EH (cell line): ENCODE data around the gene CDK13.

Source experiments
- DNase-seq: peaks from one replicate; pipeline ENCODE4 v3.0.0-alpha.2; 2015; ENCODE audit warnings: low read depth

CDK13 gene

DNA sequence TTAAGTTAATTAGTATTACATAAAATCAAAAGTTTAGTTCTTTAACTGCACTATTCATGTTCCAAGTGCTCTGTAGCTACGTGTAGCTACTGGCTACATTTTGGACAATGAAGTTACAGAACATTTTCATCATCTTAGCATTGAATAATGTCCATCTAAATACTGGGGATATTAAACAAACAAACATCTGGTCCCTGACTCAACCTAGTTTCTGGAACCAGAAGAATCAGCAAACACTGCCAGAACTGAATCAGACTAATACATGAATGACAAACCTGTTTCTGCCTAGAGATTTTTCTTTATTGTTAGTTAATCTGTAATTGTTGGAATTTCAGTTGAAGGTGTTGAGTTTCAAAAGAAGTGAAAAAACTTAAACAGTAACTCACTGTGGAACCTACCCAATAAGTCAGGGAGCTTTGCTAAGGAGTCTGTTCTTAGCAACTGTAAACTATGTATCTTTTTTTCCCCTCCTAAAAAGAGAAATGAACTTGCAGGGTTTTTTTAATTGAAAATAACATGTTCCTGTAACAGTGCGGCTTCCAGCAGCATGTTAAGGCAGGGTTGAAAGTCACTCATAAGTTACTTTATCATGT, 58.3 kb downstream of the CDK13 start:
- DNase-seq: peak; percentile 75

DNA sequence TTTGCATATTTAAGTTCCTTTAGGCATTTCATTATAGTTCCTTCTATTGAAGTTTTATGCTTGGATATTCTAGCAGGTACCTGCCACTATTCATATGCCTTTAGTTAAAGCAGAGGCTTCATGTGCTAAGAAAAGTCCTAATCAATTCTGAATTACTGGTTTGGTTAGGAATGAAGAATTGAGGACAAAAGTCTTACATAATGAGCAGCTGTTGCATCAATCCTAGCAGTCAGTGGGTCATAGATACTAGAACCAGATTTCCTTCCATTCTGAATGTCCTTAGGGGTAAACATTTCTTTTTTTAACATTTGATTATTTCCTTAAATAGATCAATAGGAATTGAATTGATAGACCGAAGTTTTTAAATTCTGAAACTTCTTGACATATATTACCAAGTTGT, 59.2 kb downstream of the CDK13 start:
- DNase-seq: no peak

DNA sequence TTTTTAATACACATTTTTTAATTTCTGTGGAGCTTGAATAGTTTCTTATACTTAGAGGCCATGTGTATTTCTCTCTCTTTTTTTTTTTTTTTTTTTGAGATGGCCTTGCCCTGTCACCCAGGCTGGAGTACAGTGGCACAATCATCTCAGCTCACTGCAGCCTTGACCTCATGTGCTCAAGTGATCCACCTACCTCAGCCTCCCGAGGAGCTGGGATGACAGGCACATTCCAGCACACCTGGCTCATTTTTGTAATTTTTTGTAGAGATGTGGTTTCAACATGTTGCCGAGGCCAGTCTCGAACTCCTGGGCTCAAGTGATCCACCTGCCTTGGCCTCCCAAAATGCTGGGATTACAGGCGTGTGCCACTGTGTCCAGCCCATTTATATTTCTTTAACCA, 64.3 kb downstream of the CDK13 start:
- no peak for DNase-seq

DNA sequence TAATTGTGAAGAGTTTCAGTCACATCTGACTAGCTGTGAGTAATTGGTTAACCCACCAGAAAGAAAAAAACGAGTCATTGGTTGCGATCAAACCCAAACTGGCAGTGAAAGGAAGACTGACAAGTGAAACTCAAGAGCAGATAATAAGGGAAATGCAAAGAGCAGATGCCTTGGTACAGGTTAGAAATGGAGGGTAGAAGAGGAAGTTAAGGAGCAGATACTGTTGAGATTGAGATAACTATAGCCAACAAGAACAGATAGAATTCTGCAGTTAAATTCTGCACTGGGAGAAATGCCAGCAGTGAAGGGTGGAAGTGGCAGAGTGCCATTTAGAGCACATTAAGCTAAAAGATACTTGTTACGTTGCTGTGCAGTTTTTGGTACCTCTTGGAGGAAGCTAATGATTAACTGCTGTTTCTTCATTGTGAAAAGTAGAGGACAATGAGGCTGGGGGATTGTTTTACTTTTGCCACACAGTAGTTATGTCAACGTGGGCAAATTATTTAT, 65.8 kb downstream of the CDK13 start:
- peak; percentile 57 for DNase-seq

DNA sequence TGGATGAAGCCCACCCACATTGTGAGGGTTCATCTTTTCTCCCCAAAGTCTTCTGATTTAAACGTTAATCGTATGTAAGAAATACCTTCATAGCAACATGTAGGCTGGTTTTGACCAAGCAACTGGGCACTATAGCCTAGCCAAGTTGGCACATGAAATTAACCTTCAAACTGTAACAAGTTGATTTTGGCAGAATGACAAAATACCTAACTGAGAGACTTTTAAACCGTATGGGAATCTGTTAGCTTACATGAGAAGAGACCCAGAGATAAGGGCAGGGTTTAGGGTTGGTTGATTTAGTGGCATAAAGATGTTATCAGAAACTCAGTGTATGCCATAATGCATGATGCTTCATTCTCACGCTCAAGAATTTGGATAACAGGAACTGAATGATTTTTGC, 69.5 kb downstream of the CDK13 start:
- DNase-seq: no peak

DNA sequence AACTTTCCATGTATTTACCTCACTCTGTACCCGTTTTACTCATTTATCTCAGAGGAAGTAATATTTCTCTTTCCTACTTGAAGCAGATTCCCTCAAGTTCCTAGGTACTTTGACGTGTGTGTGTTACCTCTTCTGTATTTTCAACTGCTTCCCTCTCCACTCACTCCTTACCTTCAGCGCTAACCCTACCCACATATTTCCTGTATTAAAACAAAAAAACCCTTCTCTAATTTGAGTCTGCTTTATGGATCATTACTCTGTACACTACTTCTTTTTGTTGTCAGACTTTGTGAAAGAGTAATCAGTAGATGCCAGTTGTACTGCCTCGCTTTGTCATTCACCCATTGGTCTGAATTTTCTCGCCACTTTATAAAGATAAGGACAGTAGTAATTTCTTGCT, 74.0 kb downstream of the CDK13 start:
- DNase-seq: no peak

DNA sequence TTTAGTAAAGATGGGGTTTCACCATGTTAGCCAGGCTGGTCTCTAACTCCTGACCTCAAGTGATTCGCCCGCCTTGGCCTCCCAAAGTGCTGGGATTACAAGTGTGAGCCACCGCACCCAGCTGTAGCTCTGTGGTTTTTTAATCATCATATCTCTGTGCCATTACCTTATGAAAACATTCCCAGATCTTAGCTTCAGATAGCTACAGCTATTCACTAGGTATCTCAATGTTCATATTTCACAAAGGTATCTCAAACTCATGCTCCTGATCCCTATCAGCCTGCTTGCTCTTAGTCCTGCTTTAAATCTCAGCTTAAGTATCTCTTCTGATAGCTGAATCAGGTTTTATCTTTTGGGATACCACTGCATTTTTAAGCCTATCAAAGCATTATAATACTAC, 74.8 kb downstream of the CDK13 start:
- no peak for DNase-seq

DNA sequence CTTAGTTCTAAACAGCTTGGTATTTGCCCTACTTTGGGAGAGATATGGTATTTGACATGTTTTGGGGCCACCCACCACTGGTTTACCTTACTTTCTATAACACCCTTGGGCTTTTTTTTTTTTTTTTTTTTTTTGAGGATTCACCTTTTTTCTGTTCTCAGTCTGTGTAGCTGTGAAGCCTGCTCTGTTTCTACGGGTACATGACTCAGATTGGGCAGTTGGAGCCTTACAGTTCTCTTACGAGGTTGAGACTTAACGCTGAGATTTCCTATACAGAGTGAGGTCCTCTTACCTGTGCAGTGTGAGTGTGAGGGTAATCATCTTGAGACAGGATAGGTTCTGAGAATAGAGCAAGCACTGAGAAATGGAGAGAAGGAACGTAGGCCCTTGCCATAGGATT, 77.5 kb downstream of the CDK13 start:
- DNase-seq: no peak

DNA sequence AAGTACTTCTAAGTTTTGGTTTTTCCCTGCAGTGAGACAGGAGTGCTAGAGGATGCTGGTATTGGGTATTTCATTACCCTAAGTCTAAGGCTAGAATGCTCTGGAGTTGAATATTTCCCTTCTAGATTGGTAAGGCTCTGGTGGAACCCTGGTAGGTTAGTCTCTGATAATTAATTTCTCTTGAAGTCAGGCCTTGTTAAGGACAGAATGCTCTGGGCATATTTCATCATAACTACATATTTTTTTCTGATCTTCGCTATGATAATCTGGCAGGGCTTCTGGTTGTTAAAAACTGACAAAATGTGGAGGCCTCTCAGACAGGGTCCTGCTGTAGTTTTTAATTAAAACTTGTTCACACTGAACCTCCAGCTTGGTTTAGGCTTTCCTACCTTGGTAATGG, 83.8 kb downstream of the CDK13 start:
- no peak for DNase-seq

DNA sequence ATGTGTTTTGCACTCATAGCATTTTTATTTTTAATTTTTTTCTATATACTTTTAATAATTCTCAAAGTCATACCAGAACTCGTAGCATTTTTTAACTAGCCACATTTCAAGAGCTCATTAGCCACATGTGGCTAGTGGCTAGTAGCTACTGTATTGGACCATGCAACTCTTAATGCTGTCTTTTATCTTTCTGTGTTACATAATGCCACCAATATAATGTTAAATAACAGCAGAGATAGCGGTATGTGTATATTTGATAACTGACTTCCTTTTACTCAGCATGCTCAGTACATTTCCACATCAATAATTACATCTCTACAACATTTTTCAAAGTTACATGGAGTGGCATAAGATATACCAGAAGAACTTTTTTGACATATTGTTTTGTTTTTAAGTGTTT, 91.4 kb downstream of the CDK13 start:
- no peak for DNase-seq

DNA sequence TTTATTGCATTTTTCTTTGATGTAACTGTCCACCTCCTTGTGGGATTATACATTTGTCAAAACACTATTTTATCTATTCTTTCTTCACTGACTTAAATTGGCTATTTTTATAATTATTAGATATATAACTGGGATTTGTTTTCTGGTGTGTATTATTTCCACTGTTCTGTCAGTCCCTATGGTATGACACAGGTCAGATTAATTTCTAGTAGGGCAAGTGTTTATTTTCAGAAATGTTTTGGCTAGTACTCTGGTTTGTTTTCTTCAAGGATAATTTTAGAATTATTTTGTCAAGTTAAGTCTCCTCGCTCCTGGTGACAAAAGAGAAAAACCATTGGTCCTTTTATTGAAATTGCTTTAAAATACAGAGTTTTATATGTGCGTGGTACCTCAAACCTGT, 93.1 kb downstream of the CDK13 start:
- no peak for DNase-seq

DNA sequence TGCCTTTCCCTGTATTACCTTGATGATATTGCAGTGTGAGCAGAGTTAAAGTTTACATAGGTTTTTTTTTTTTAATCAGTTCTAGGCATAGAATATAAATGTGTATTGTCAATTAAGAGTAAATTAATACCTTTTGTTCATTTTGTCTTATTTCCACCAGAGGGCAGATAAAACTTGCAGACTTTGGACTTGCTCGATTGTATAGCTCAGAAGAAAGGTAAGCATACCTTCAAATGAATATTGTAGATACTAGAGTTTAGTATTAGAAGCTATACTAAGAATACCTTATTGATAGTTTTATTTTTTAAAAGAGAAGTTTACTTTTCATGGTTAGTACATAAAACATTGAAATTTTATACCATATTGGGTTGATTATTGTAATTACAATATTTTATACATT, 97.6 kb downstream of the CDK13 start:
- no peak for DNase-seq

DNA sequence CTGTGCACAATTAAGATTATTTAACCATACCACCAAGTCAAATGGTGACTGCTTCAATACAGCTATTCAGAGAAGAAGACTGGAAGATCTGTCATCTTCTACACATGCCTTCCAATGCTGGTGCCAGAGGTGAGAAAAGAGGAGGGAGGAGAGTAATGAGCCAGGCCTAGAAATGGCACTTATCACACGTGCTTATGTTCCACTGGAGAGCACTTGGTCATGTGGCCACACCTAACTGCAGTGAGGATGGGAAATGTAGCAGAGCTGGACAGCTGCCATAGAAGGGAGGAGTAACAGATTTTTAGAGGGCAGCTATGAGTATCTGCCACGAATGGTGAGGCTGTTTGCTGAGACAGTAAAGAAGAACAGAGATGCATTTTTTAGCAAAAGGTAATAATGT, 107.2 kb downstream of the CDK13 start:
- DNase-seq: peak; percentile 46

DNA sequence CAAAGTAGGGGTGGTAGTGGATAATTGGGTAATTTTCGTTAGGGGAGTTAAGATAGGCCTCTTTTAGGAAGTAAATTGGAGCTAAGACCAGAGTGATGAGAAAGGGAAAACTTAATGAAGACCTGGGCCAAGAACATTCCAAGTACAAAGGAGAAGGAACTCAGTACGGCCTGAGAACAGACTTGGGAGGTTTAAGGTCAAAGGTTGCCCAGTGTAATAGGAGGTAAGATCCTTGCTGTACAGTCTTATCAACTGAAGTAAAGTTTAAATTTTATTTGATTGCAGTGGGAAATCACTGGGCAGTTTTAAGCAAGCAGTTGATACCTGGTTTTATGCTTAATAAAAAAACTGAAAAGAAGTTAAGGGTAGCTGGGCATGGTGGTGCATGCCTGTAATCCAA, 108.0 kb downstream of the CDK13 start:
- DNase-seq: no peak

DNA sequence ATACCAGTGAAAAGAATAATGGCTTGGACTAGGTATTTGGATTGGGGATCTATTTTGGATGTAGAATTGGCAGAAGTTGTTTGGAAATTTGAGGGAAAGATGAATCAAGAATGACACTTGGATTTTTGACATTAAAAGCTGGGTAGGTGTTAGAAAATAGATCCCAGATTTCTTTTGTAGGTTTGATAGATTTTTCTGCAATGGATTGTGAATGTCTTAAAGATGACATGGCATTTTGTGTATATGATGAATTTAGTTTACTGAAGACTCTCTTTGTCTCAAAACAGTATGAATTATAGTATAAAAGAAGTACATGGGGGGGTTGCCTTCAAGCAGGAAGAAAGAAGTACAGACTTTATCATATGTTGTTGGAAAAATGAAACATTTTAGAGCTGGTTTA, 108.6 kb downstream of the CDK13 start:
- DNase-seq: peak; percentile 10

DNA sequence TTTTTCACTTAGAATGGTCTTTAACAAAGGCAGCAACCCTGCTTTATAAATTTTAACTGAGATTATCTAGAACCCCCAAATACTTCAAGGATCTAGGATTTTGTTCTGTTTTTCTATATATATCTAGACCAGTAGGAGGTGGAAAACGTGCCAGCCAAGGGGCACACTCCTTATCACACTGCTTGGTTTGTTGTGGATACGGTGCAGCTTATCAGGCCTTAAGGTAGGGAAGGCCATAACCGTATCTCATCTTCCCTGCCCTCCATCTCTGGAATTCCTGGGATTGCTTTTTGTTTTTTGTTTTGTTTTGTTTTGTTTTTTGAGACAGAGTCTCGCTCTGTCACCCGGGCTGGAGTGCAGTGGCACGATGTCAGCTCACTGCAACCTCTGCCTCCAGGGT, 109.0 kb downstream of the CDK13 start:
- DNase-seq: no peak

DNA sequence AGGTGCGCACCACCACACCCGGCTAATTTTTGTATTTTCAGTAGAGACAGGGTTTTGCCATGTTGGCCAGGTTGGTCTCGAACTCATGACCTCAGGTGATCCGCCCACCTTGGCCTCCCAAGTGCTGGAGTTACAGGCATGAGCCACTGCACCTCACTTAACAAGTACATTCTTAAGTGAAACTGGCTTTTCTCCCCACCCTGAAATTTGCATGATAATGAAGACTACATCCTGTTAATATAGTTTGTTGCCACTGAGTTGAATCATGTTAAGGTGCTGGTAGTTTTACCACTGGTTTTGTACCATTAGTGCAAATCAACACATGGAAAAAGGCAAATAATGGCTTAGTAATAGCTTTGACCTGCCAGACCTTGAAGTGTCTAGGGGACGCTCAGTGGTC, 122.2 kb downstream of the CDK13 start:
- no peak for DNase-seq

DNA sequence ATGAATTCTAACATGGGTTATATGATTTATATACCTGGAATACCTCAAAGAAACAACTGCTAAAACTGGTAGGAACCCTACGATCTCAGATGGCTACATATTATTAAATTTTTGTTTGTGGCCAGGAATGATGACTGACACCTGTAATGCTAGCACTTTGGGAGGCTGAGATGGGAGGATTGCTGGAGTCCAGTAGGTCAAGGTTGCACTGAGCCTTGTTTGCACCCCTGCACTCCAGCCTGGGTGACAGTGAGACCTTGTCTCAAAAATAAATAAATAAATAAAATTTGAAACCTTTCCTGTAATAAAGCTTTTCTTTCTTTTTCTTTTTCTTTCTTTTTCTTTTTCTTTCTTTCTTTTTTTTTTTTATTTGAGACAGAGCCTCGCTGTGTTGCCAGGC, 123.2 kb downstream of the CDK13 start:
- no peak for DNase-seq

DNA sequence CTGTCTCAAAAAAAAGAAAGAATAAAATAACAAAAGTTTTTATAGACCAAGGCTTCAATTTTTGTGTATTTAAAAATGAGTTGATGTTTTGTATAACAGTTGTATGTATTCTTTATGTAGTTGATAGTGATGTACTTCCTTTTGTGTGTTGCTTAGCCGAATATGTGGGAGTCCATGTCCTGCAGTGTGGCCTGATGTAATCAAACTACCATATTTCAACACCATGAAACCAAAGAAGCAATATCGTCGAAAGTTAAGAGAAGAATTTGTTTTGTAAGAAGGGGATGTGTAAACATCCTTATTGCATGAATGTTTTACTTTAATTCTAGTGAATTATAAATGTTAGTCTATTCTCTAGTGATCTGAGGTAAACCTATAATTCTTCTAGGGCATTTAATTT, 127.8 kb downstream of the CDK13 start:
- no peak for DNase-seq

DNA sequence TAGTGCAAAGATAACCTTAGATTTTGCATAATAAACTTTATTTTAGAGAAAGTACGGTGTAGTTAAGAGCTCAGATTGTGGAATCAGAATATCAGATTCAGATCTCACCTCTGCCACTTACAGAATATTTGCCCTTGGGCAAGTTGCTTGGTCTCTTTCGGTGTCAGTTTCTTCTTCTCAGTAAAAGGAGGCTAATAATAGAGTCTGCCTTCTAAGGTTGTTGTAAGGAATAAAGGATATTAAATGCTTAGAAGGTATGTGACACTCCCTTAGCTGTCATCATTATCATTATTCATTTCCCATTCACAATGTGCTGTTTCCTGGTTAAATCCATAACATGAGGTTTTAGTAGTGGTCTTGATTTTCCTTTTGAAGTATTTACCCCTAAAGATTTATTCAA, 142.1 kb downstream of the CDK13 start:
- no peak for DNase-seq

DNA sequence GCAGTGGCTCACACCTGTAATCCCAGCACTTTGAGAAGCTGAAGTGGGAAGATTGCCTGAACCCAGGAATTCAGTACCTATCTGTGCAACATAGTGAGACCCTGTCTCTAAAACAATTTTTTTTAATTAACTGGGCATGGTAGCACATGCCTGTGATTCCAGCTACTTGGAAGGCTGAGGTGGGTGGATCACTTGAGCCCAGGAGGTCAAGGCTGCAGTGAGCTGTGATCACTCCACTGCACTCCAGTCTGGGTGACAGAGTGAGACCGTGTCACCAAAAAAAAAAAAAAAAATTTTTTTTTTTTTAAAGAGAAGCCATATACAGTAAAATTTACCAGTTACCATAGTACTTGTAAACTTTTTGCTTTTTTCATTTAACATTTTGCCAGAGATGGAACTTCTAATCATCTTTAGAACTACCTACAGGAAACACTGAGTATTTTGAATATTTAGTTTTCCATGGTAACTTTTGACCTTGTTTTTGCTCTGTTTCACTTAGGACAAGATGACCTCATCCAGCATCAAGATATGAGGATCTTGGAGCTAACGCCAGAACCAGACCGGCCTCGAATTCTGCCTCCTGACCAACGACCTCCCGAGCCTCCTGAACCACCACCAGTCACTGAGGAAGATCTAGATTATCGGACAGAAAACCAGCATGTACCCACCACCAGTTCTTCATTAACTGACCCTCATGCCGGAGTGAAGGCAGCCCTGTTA, 143.7 kb downstream of the CDK13 start:
- DNase-seq: no peak

DNA sequence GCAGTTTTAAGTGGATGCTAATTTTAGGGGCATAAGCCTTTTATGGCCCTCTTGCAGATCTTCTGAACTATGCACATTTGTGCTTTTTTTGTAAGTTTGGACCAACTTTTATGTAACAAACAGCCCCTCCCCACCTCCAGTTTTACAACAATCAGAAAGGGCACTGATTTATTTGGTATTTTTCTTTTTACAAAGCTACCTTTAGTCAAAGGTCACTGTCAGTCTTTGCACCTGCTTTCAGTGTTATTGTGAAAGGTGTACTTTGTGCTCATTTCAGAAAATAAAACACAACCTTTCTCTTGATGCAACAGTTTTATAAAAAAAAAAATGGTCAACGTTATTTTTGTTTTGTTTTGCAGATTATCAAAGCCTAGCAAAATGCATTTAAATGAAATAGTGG, 145.2 kb downstream of the CDK13 start:
- no peak for DNase-seq

DNA sequence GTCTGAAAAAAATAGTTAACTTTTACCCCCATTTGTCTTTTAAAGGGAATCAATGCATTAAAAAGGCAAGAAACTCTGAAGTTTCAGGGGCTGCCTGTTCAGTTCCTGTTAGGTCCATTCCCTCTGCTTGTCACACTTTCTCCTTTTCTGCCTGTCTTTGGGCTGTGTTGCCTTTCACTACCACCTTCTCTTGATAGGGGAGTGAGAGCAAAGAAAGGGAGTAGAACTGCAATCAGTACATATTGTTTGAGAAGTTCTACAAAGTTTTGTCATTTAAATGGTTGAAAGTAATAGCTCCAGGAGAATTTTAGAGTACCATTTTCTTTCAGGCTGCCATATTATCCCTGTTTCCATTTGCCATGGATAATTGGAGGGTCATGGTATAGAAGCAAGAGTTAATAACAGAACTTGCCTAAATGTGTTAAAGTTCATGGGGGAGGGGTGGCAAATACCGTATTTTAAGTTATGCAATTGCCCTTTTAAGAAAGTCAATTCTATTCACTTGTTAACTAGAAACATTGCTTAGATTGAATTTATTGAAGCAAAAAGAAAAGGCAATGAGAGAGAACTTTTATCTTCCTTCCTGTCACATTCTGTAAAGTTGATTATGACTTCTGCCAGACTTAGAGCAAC, 145.8 kb downstream of the CDK13 start:
- no peak for DNase-seq

DNA sequence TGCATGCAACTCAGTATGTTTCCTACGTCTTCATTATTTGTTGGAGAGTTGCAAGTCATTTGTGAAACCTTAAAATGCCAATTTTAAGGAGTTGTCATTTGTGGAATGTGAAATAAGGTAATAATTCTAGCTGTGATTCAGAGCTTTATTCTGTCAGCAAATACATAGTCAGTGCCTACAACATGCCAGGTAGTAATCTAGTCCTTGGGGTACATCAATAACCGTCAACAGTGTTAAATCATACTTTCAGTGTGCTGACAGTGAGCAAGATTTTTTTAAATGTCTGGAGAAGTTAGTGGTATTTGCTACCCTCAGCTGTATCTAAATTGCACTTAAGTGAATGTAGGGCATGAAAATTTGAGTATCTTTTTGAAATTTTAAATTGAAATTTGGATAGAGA, 147.7 kb downstream of the CDK13 start:
- DNase-seq: no peak
